ENCODE results near the gene GPSM1.
"Not testable (repeated sequence)": the region's sequence is repeated elsewhere in the genome, so short reads cannot be mapped to it uniquely, and the experiment has no call there.

GPSM1 gene

DNA sequence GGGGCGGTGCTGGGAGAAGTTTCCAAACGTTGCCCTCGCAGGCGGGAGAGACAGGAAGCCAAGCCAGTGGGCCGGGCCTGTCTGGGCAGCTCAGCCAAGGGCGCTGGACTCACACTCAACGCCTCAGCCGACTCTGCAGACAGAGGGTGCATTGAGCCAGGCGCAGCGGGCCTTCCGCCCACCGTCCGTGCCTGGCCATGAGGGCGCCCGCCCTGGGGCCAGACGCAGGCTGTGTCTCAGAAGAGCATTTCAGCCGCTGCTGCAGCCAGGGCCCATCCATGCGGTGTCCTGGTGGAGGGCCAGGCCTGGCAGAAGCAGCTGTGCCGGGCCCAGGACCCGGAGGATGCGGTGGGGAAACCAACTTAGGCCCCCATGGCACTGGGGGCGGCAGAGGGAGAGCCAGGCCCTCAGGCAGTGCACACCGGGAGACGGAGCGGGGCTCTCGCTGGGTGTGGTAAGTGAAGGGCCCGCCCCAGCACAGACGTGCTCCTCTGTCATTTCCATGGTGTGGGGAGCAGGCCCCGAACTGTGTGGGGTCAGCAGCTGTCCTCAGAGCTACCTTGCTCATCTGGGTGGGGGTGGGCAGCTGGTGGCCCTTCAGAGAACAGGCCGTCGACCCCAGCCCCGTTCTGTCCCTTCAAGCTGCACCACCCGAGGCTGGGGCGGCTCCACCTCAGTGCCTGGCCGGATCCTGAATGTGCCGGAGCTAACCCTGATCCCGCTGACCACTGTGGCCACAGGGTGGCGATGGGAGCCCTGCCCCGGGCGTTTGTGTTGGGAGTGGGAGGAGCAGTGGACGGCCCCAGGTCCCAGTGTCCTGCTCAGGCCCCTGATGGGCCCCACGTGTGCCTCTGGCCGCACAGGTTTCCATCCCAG is 18.2 kb downstream of the GPSM1 start:
- DNase-seq (ENCODE audit: low read depth), result no peak

DNA sequence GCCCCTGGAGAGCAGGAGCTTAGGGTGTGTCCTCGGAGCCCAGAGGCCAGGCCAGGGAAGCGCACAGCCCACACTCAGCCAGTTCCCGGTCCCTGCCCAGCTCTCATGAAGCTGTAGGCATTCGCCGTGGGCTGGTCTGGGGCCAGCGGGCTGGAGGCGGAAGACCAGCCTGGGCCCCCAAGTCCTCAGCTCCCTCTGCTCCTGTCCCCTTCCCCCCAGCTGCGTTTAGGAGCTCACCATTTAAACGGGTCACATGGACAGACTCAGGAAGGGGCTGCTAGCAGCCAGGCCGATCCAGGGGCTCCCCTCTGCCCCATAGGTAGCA is 18.8 kb downstream of the GPSM1 start:
- DNase-seq (ENCODE audit: low read depth), result no peak

DNA sequence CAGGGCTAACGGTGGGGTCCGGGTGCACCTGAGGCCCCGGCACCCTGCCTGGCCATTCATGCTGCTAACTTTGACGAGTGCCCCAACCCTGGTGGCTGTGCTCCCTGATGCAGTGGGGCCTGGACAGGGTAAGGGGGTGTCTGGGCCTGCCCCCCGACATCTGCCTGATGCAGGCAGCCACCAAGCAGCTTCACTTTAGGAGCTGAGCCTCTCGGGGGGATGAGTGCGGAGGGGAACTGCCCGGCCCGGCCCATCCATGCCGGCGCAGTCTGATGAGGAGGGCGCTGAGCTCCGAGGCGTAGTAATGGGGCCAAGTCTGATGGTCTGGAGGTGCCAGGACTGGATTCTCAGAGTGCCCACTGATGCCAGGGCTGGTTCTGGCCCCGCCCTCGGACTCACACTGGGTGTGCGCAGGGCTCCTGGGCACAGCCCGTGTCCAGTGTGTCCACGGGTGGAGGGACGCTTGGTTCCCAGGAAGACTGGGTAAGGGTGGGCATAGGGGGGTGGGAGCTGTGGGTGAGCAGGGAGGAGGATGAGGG is 19.7 kb downstream of the GPSM1 start:
- no peak for DNase-seq (ENCODE audit: low read depth)

DNA sequence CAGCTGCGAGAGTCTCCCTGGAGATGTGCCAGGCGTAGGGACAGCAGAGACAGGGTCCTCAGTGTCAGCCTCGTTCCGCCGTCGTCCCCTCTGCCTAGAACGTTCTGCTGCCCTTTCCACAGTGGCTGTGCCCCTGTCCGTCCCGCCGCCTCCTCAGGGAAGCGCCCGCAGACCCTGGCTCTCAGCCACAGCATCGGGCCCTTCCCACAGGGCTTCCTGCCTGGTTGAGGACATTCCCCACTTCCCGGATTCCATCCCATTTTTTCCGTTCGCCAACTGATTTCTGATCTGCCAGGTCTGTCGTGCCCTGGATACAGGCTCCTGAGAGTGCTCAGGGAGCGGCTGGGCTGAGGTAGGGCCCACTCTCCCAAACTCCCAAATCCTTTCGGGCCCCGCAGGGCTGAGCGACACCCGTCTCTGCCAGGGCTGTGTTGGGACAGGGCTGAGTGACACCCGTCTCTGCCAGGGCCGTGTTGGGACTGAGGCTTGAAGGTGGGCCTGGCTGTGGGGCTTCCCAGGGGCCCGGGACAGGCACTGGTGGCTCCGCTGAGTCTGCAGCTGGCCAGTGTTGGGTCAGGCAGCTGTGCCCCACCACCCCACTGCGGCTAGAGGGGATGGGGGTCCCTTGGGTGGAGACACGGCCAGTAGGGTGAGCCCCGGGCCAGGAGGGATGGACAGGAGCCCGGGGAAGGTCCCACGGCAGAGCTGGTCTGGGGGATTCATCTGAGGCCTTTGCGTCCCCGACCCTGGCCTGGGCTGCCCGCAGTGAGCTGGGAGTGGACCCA is 20.3 kb downstream of the GPSM1 start:
- no peak for DNase-seq (ENCODE audit: low read depth)

DNA sequence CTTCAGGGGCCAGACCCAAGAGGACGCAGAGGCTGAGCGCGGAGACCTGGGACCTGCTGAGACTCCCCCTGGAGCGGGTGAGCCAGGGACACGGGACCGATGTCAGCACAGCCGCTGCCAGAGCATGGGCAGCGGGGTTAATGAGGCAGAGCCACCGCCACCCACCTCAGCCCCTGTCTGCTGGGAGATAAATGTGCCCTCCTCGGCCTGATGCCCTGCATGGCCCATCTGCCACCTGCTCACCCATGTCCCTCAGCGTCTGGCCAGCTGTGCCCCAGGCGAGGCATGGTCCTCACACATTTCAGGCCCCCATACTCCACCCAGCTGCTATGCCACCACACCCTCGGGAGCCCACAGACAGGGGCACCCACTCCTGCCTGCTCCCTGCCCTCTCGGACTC is 21.4 kb downstream of the GPSM1 start:
- no peak for DNase-seq (ENCODE audit: low read depth)

DNA sequence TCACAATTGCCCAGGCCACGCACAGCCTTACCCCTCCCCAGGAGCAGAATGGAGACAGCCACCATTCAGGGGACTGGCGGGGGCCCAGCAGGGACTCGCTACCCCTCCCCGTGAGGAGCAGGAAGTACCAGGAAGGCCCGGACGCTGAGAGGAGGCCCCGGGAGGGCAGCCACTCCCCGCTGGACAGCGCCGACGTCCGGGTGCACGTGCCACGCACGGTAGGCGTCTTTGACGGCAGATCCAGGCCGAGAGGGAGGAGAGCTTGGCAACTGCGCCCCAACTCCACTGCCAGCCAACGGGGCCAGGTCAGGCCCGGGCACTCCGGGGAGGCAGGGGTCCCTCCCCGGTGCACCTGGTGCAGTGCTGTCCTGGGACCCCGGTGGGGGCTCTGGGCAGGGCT is 22.2 kb downstream of the GPSM1 start:
- no peak for DNase-seq (ENCODE audit: low read depth)

DNA sequence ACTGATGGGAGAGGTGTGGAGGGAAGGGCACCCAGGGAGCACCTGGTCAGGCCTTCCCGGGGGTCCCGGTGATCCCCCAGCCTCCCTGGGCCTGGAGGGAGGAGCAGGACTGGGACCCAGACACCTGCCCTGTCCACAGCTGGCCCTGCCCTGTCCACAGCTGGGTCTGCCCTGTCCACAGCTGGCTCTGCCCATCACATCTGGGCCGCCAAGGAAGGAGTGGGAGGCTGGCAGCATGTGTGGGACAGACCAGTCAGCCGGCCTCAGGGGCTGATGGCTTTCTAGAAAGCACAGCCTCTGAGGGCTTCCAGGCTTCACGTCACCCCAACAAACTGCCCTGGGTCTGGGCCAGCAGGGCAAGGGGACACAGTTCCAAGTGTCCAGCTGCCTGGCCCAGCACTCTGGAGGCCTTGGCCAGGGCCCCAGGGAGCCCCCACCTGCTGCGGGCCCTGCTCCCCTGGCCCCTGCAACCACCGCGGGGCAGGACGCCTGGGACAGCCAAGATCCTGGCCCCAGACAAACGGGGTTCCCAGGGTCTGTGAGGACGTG is 24.0 kb downstream of the GPSM1 start:
- no peak for DNase-seq (ENCODE audit: low read depth)

DNA sequence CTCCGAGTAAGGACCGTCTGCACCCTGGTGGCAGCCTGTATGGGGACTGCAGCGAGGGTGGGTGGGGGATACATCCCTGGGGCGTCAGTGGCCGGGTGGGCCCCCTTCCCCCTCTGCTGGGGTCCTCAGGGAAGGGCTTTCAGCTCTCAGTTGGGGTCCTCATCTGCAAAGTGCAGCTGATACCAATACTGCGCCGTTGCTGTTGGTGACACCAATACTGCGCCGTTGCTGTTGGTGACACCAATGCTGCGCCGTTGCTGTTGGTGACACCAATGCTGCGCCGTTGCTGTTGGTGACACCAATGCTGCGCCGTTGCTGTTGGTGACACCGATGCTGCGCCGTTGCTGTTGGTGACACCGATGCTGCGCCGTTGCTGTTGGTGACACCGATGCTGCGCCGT is 24.5 kb downstream of the GPSM1 start:
- DNase-seq (ENCODE audit: low read depth), result not testable (repeated sequence)

DNA sequence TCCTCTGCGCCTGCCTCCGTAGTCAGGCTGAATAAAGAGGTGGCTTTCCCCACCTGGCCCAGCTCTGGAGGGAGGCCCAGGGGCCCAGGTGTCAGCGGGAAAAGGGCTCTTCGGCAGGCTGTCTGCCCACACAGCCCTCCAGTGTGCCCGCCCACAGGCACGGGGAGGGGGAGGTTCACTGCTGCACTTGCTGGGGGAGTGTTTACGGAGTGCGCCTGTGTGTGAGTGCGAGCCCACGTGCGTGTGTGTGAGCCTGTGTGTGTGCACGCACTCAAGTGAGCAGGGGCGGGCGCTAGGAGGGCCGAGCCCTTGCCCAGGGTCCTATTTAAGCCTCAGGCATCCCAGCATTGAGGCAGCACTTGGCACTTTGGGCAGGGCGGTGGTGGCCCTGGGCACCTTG is 25.3 kb downstream of the GPSM1 start:
- no peak for DNase-seq (ENCODE audit: low read depth)

DNA sequence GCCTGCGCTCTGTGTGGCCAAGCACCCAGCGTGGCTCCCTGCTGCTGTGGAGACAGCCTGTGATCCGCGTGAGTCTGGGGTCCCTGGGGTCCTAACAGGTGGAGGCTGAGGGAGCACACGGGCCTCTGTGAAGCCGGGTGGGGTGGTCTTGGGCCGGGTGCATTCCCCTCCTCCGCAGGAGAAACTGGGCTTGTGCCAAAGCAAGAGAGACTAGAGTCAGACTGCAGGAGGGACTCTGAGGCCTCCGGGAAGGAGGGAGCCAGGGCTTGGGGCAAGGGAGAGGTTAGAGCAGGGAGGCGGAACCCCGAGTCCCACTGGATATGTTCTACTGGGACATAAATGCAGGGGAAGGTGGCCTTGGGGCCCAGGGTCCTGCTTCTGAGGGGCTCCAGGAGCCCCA is 25.7 kb downstream of the GPSM1 start:
- no peak for DNase-seq (ENCODE audit: low read depth)

DNA sequence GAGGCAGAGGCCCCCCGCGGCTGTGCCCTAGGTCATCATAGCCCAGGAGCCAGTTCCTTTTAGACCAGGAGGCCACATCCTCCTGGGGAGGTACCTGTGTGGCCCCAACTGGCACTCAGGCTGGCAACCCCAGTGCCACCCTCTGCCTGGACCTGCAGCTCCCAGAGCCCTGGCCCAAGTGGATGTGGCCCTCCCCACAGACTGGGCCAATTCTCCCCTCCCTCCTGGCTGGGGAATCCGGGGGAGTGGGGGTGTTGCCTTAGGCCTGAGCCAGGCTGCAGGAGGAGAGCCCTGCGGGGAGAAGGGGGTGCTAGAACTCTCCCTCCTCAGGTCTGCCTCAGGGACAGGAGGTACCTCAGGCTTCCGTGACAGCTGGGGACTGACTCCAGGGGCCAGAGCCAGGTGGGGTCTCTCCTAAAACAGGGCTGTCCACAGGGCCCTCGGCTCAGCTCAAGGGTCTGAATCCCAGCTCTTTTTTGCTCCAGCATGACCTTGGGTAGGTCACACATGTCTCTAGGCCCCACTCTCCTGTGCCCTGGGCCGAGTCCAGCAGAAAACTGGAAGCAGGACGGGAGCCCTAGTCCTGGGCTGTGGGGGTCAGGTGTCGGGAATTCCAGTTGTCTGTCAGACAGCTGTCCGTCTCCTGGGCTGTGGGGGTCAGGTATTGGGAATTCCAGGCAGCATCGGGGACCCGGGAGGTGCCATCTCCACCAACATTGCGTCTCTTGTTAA is 26.6 kb downstream of the GPSM1 start:
- no peak for DNase-seq (ENCODE audit: low read depth)

DNA sequence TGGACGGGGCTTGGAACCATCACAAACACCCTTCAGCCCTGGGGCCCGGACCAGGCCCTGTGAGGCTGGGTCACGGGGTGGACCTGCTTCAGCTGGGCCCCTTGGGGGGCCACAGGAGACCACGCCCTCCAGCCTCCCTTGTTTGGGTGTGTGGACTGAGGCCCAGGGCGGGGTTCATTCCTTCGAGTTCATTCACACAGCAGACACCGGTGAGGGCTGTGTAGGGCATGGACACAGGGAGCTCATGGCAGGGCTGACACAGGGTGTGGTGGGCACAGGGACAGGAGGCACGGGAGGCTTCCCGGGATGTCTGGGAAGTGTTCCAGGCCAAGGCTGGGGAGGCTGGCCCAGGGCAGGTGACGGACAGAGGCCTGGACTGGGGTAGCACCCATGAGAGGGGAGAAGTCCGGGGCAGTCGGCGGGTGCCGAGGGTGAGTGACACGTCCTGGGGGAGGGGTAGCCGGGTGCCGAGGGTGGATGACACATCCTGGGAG is 27.3 kb downstream of the GPSM1 start:
- DNase-seq (ENCODE audit: low read depth), result no peak

DNA sequence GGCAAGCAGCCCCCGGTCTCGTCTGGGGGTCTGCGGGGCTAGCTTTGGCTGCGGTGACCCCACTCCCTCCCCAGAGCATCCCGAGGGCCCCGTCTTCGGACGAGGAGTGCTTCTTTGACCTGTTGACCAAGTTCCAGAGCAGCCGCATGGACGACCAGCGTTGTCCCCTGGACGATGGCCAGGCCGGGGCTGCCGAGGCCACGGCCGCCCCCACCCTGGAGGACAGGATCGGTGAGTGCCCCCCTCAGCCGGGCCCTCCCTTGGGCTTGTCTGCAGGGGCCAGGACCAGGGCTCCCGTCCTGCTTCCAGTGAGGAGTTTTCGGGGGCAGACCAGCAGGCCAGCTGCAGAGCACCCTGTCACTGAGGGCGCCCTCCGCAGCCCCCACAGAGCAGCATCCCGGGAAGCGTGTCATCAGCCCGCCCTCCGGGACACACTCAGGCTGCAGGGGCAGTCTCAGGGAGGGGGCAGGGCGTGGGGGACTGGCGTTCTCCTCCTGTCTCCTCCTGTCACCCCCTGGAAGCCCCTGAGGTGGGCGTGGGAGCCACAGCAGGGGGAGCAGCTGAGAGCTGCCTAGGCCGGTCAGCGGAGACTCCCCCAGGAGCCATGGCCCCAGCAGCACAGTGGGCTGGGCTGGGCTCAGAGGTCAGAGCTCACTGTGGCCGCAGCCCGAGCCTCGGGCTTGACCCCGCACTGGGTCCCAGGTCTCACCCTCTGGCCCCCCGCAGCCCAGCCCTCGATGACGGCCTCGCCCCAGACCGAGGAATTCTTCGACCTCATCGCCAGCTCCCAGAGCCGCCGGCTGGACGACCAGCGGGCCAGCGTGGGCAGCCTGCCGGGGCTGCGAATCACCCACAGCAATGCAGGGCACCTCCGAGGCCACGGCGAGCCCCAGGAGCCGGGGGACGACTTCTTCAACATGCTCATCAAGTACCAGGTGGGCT is 28.5 kb downstream of the GPSM1 start:
- no peak for DNase-seq (ENCODE audit: low read depth)

DNA sequence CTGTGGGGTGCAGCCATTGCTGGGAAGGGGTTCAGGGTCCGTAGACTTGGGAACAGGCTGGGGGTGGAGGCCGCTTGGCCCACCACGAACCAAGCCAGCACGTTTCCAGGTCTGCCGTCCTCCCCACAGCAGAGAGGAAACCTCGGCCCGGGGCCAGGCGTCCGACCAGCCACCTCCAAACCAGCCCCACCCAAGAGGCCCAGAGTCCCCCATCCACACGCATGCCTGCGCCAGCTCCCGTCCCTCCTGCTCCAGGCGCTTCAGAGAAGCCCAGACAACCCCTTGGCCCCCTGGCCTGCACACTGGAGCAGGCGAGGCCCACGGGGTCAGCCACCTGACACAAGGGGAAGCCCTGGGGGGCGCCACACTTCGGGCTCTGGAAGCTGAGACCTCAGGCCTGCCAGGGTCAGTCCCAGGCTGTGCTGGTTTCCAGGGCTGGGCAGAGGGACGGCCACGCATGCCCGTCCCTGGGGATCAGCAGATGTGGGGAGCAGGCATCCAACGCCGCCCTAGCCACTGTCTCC is 29.9 kb downstream of the GPSM1 start:
- no peak for DNase-seq (ENCODE audit: low read depth)

DNA sequence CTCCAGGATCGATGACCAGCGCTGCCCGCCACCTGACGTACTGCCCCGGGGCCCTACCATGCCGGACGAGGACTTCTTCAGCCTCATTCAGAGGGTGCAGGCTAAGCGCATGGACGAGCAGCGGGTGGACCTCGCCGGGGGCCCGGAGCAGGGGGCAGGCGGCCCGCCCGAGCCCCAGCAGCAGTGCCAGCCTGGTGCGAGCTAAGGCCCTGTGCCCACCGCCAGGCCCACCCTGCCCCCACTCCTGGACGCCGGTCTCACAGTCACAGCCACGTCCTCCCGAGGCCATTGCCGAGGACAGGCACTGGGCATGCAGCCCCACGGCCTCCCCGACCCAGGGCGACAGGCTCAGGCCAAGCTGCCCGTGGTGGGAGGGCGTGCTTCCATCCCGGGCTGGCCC is 30.7 kb downstream of the GPSM1 start:
- no peak for DNase-seq (ENCODE audit: low read depth)

DNA sequence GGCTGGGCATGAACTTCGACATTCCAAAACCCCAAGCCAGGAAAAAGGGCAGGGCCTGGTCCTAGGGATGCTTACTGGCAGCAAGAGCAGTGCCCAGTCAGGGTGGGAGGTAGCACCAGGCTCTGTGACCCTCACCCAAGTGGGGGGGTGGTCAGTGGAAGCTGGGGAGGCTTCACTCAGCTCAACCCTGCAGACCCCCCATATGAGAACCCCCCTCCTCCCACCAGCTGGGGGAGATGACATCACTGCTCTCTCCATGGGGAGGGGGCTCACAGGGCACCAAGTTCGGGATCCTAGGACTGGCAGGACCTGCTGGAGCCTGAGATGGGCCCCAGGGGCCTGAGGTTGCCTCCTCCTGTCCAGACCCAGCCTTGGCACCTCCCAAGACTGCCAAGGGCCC is 31.5 kb downstream of the GPSM1 start:
- no peak for DNase-seq (ENCODE audit: low read depth)

DNA sequence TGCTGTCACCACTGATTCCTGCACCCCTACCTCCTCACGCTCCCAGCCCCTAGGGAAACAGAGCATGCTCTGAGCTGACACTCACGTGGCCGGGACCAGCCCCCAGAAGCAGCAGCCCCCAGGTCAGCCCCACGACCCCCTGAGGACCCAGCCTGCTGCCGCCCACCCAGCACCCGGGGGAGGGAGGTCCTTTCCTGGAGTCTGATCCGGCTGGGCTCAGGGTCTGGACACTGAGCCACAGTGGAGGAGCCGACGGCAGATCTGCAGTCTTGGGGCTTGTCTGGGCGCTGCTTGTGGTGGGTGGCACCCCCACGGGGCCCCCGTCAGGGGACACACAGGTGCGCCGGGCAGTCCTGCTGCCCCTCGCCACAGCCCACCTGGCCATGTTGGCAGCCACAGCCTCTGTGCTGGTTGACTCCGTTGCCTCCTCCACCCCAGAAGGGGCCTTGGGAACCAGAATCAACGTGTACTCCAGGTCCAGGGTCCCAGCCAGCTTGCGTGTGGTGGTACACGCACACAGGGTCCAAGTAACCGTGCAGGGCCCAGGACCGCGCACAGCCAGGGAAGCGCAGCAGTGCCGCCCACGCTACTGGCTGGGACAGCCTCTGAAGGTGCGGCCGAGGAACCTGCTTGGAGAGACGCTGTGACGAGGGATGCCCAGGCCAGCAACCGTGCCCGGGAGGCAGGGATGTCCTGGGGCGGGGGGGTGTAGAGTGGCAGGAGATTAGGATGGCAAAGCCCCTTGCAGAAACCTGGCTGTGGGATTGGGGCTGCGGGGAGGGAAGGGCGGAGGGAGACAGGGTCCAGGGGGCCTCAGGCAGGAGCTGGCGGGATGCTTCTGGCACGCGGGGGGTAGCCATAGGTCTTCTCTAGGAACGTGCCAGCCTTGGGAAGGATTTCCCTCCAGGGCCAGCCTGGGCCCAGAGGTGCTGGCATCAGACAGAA is 32.7 kb downstream of the GPSM1 start:
- no peak for DNase-seq (ENCODE audit: low read depth)

DNA sequence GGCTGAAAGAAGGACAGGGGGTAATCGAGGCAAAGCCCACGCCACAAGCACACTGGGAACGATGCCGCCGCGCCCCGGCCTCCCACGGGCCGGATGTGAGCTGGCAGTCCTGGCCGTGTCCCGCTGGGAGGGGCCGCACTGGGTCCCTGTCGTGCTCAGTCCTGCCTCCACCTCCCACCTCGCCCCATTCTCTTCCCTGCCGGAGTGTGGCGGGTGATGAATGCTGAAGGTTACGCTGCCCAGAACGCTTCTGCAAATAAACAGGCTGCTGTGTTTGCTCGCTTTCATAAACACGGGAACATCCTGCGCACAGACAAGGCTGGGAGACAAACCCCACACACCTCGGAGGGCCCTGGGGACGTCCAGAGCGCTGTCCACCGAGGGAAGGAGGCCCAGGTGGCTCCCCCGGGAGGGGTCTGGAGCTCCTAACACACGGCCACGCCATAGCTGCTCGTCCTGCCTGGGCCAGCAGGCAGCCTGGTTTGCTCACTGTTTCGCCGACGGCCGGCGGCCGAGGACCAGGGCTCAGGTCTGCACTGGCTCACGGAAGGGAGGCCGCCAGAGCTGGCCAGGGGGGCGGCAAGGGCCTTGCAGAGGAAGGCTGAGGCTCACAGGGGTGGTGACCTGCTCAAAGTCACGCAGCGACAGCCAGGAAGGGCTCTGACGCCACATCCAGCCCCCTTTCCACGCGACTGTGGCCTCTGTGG is 33.9 kb downstream of the GPSM1 start:
- DNase-seq (ENCODE audit: low read depth), result no peak

All from HS-5 (cell line).